Measurements from ENCODE around the gene MORN4. TPM values are rescaled to one million over a fixed set of nuclear protein-coding genes. Genes with fewer than 3 reads are reported as not detected.

The MORN4 gene
- total and polyA plus RNA-seq, 2 of the 13 experiments (the other 11 are each of a cell fraction or from before 2014, with no cell fraction given) = 3.4 to 9.1 TPM

GRCh38 chr10:97640868-97641811 lies 7.8 kb upstream of the MORN4 start (continued):
- TF ChIP-seq, protein P1, sequence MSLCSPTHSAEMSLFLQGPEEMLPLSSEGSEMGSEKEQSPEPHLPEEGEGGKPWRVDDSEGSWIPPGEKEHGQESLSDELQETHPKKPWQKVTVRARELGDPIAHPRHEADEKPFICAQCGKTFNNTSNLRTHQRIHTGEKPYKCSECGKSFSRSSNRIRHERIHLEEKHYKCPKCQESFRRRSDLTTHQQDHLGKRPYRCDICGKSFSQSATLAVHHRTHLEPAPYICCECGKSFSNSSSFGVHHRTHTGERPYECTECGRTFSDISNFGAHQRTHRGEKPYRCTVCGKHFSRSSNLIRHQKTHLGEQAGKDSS (CRISPR knock-in tag; IDR thresholded peaks at IDR 0.05; ENCODE audit: borderline replicate concordance, low read depth) = no peak
- no peak for TF ChIP-seq BRD4 (CRISPR knock-in tag; IDR thresholded peaks at IDR 0.05)
- TF ChIP-seq, protein P2, sequence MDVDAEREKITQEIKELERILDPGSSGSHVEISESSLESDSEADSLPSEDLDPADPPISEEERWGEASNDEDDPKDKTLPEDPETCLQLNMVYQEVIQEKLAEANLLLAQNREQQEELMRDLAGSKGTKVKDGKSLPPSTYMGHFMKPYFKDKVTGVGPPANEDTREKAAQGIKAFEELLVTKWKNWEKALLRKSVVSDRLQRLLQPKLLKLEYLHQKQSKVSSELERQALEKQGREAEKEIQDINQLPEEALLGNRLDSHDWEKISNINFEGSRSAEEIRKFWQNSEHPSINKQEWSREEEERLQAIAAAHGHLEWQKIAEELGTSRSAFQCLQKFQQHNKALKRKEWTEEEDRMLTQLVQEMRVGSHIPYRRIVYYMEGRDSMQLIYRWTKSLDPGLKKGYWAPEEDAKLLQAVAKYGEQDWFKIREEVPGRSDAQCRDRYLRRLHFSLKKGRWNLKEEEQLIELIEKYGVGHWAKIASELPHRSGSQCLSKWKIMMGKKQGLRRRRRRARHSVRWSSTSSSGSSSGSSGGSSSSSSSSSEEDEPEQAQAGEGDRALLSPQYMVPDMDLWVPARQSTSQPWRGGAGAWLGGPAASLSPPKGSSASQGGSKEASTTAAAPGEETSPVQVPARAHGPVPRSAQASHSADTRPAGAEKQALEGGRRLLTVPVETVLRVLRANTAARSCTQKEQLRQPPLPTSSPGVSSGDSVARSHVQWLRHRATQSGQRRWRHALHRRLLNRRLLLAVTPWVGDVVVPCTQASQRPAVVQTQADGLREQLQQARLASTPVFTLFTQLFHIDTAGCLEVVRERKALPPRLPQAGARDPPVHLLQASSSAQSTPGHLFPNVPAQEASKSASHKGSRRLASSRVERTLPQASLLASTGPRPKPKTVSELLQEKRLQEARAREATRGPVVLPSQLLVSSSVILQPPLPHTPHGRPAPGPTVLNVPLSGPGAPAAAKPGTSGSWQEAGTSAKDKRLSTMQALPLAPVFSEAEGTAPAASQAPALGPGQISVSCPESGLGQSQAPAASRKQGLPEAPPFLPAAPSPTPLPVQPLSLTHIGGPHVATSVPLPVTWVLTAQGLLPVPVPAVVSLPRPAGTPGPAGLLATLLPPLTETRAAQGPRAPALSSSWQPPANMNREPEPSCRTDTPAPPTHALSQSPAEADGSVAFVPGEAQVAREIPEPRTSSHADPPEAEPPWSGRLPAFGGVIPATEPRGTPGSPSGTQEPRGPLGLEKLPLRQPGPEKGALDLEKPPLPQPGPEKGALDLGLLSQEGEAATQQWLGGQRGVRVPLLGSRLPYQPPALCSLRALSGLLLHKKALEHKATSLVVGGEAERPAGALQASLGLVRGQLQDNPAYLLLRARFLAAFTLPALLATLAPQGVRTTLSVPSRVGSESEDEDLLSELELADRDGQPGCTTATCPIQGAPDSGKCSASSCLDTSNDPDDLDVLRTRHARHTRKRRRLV (CRISPR knock-in tag; IDR thresholded peaks at IDR 0.05) = no peak
- no peak for TF ChIP-seq MAZ (IDR thresholded peaks at IDR 0.05; ENCODE audit: borderline replicate concordance, low read depth, low read length)
- TF ChIP-seq MAZ (CRISPR knock-in tag; IDR thresholded peaks at IDR 0.05; ENCODE audit: low read depth) = peak; percentile 61; the same call in 1 of the 2 replicates
- TF ChIP-seq, protein P3, sequence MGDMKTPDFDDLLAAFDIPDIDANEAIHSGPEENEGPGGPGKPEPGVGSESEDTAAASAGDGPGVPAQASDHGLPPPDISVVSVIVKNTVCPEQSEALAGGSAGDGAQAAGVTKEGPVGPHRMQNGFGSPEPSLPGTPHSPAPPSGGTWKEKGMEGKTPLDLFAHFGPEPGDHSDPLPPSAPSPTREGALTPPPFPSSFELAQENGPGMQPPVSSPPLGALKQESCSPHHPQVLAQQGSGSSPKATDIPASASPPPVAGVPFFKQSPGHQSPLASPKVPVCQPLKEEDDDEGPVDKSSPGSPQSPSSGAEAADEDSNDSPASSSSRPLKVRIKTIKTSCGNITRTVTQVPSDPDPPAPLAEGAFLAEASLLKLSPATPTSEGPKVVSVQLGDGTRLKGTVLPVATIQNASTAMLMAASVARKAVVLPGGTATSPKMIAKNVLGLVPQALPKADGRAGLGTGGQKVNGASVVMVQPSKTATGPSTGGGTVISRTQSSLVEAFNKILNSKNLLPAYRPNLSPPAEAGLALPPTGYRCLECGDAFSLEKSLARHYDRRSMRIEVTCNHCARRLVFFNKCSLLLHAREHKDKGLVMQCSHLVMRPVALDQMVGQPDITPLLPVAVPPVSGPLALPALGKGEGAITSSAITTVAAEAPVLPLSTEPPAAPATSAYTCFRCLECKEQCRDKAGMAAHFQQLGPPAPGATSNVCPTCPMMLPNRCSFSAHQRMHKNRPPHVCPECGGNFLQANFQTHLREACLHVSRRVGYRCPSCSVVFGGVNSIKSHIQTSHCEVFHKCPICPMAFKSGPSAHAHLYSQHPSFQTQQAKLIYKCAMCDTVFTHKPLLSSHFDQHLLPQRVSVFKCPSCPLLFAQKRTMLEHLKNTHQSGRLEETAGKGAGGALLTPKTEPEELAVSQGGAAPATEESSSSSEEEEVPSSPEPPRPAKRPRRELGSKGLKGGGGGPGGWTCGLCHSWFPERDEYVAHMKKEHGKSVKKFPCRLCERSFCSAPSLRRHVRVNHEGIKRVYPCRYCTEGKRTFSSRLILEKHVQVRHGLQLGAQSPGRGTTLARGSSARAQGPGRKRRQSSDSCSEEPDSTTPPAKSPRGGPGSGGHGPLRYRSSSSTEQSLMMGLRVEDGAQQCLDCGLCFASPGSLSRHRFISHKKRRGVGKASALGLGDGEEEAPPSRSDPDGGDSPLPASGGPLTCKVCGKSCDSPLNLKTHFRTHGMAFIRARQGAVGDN (CRISPR knock-in tag; IDR thresholded peaks at IDR 0.05) = peak; percentile 46; the same call in 1 of the 2 replicates
- TF ChIP-seq UBTF (CRISPR knock-in tag; IDR thresholded peaks at IDR 0.05) = no peak; the same call in 1 of the 2 replicates
- TF ChIP-seq DNMT1 (CRISPR knock-in tag; IDR thresholded peaks at IDR 0.05) = 0 out of 2 replicates have a peak, but pooled peaks have one; percentile 64
- no peak for TF ChIP-seq MAFF (IDR thresholded peaks at IDR 0.05; ENCODE audit: low read depth, low read length)
- peak; percentile 20; the same call in 1 of the 2 replicates for TF ChIP-seq SRY (CRISPR knock-in tag; IDR thresholded peaks at IDR 0.05)
- TF ChIP-seq SRSF1 (optimal IDR thresholded peaks at IDR 0.05; ENCODE audit: low read depth, low read length) = no peak
- 0 out of 2 replicates have a peak, but pooled peaks have one; percentile 41 for TF ChIP-seq KDM5A (IDR thresholded peaks at IDR 0.05; ENCODE audit: borderline replicate concordance, low read length)

All from HepG2 (cell line).